ENCODE results near the gene BRCA1.
"Not testable (repeated sequence)": the region's sequence is repeated elsewhere in the genome, so short reads cannot be mapped to it uniquely, and the experiment has no call there.

BRCA1 gene

GRCh38 chr17:43011728-43012472 lies 113.3 kb downstream of the BRCA1 start:
- no peaks in the 10 kb centered on the region for H3K9me3 ChIP-seq (ENCODE audit: low read depth, low read length)
- no peak overlapping the region for H3K27ac ChIP-seq
- TF ChIP-seq FOXP2 (optimal IDR thresholded peaks at IDR 0.05; ENCODE audit: control extremely low read depth, extremely low read length, insufficient read depth): no peak
- no peak for TF ChIP-seq POLR2AphosphoS5 (IDR thresholded peaks at IDR 0.05; ENCODE audit: borderline replicate concordance, low read depth, low read length)
- no peak for TF ChIP-seq EZH2 (IDR thresholded peaks at IDR 0.05)
- no peak overlapping the region for H3K9ac ChIP-seq (ENCODE audit: insufficient read length)
- no peak overlapping the region for H3K4me3 ChIP-seq
- no peaks in the 10 kb centered on the region for H3K36me3 ChIP-seq (ENCODE audit: insufficient read depth, low read length)
- DNase-seq (ENCODE audit: low read depth, low spot score): no peak

- Histone ChIP-seq H3K9ac (ENCODE audit: insufficient read length) (no peak overlapping the region), H3K36me3 (ENCODE audit: insufficient read depth, low read length) (no peaks in the 10 kb centered on the region), H3K9me3 (ENCODE audit: low read depth, low read length) (no peaks in the 10 kb centered on the region), H3K27ac (no peak overlapping the region), H3K4me3 (no peak overlapping the region)
- DNase-seq (ENCODE audit: low read depth, low spot score): no peak
- TF ChIP-seq POLR2AphosphoS5 (IDR thresholded peaks at IDR 0.05; ENCODE audit: borderline replicate concordance, low read depth, low read length): no peak
Measured at GRCh38 chr17:43010667-43011308, 114.4 kb downstream of the BRCA1 start.

GRCh38 chr17:43006639-43007551 lies 118.3 kb downstream of the BRCA1 start, which contains the start of gene IFI35:
TSS of gene IFI35 (plus strand) at chr17:43006784. CDS start at chr17:43006948, 164 bp downstream.
- Histone ChIP-seq H3K27ac (peak within 1 kb of the TSS; percentile 89), H3K4me3 (peak within 1 kb of the TSS; percentile 83), H3K9ac (ENCODE audit: insufficient read length) (peak within 1 kb of the TSS; percentile 83), H3K36me3 (ENCODE audit: insufficient read depth, low read length) (peaks cover 24% of the 10 kb centered on the region), H3K9me3 (ENCODE audit: low read depth, low read length) (no peaks in the 10 kb centered on the region)
- no peak for DNase-seq (ENCODE audit: low read depth, low spot score)
- TF ChIP-seq POLR2AphosphoS5 (IDR thresholded peaks at IDR 0.05; ENCODE audit: borderline replicate concordance, low read depth, low read length) (no peak), FOXP2 (optimal IDR thresholded peaks at IDR 0.05; ENCODE audit: control extremely low read depth, extremely low read length, insufficient read depth) (no peak), EZH2 (IDR thresholded peaks at IDR 0.05) (no peak)

GRCh38 chr17:43003542-43004172 lies 121.5 kb downstream of the BRCA1 start:
- Histone ChIP-seq H3K4me3 (no peak overlapping the region), H3K27ac (0 out of 2 replicates have a peak overlapping the region, but pooled peaks have one; percentile 42), H3K9ac (ENCODE audit: insufficient read length) (no peak overlapping the region), H3K9me3 (ENCODE audit: low read depth, low read length) (no peaks in the 10 kb centered on the region), H3K36me3 (ENCODE audit: insufficient read depth, low read length) (peaks cover 56% of the 10 kb centered on the region)
- TF ChIP-seq FOXP2 (optimal IDR thresholded peaks at IDR 0.05; ENCODE audit: control extremely low read depth, extremely low read length, insufficient read depth): no peak
- TF ChIP-seq POLR2AphosphoS5 (IDR thresholded peaks at IDR 0.05; ENCODE audit: borderline replicate concordance, low read depth, low read length): peak; percentile 40; the same call in 1 of the 2 replicates
- no peak for TF ChIP-seq EZH2 (IDR thresholded peaks at IDR 0.05)
- no peak for DNase-seq (ENCODE audit: low read depth, low spot score)

- DNase-seq (ENCODE audit: low read depth, low spot score); H3K4me3 ChIP-seq; H3K9me3 ChIP-seq (ENCODE audit: low read depth, low read length): not testable (repeated sequence)
- peaks cover 58% of the 10 kb centered on the region for H3K36me3 ChIP-seq (ENCODE audit: insufficient read depth, low read length)
- H3K27ac ChIP-seq: peak overlapping the region; percentile 67
- peak overlapping the region; percentile 26 for H3K9ac ChIP-seq (ENCODE audit: insufficient read length)
Measured at GRCh38 chr17:43000894-43001293, 124.3 kb downstream of the BRCA1 start.

GRCh38 chr17:42999003-42999525 lies 126.1 kb downstream of the BRCA1 start:
- peak overlapping the region; percentile 100 for H3K9ac ChIP-seq (ENCODE audit: insufficient read length)
- H3K27ac ChIP-seq: peak overlapping the region; percentile 96
- peak overlapping the region; percentile 99 for H3K4me3 ChIP-seq
- peaks cover 54% of the 10 kb centered on the region for H3K36me3 ChIP-seq (ENCODE audit: insufficient read depth, low read length)
- H3K9me3 ChIP-seq (ENCODE audit: low read depth, low read length): no peaks in the 10 kb centered on the region
- TF ChIP-seq POLR2AphosphoS5 (IDR thresholded peaks at IDR 0.05; ENCODE audit: borderline replicate concordance, low read depth, low read length) (no peak), FOXP2 (optimal IDR thresholded peaks at IDR 0.05; ENCODE audit: control extremely low read depth, extremely low read length, insufficient read depth) (no peak), EZH2 (IDR thresholded peaks at IDR 0.05) (no peak)
- DNase-seq (ENCODE audit: low read depth, low spot score): no peak

- H3K27ac ChIP-seq: peak within 1 kb of the TSS; percentile 96
- no peaks in the 10 kb centered on the region for H3K9me3 ChIP-seq (ENCODE audit: low read depth, low read length)
- no peak for TF ChIP-seq FOXP2 (optimal IDR thresholded peaks at IDR 0.05; ENCODE audit: control extremely low read depth, extremely low read length, insufficient read depth)
- TF ChIP-seq EZH2 (IDR thresholded peaks at IDR 0.05): no peak
- TF ChIP-seq POLR2AphosphoS5 (IDR thresholded peaks at IDR 0.05; ENCODE audit: borderline replicate concordance, low read depth, low read length): peak; percentile 96
- peak; percentile 100 for DNase-seq (ENCODE audit: low read depth, low spot score)
- H3K36me3 ChIP-seq (ENCODE audit: insufficient read depth, low read length): peaks cover 48% of the 10 kb centered on the region
- H3K4me3 ChIP-seq: peak within 1 kb of the TSS; percentile 99
- H3K9ac ChIP-seq (ENCODE audit: insufficient read length): peak within 1 kb of the TSS; percentile 100
Measured at GRCh38 chr17:42997984-42998938, 126.9 kb downstream of the BRCA1 start, which contains the start of gene RPL27. TSS of gene RPL27 (plus strand) at chr17:42998419. CDS start at chr17:42998751, 332 bp downstream.
